GM12891 (cell line): ENCODE results near the gene COL12A1.

ENCODE experiments used
- DNase-seq: peaks from one replicate; pipeline ENCODE4 v3.0.0; 2011; ENCODE audit warnings: low spot score; ENCODE audit not compliant: insufficient read length
- FAIRE-seq: peaks from 2 replicates; lab custom pipeline; 2011; peaks lifted over from hg19 to GRCh38; lab: Jason Lieb, UNC
- PAX5 ChIP-seq: IDR thresholded peaks from 2 replicates; pipeline ENCODE4 v1.6.1; 2011; ENCODE audit warnings: low read length, moderate library complexity, mild to moderate bottlenecking; ENCODE audit not compliant: insufficient read depth, severe bottlenecking
- POLR2A ChIP-seq: IDR thresholded peaks from 2 replicates; pipeline ENCODE4 v1.6.1; 2011; ENCODE audit warnings: low read depth, low read length, control low read depth
- POLR2AphosphoS5 ChIP-seq: IDR thresholded peaks from 2 replicates; pipeline ENCODE4 v1.6.1; 2011; ENCODE audit warnings: low read depth, low read length, control low read depth
- POU2F2 ChIP-seq: IDR thresholded peaks from 2 replicates; pipeline ENCODE4 v1.6.1; 2011; ENCODE audit warnings: low read depth, mild to moderate bottlenecking, control low read depth, low read length, moderate library complexity
- SPI1 ChIP-seq: IDR thresholded peaks from 2 replicates; pipeline ENCODE4 v1.6.1; 2011; ENCODE audit warnings: low read depth, low read length, control low read depth
- TAF1 ChIP-seq: IDR thresholded peaks from 2 replicates; pipeline ENCODE4 v1.6.1; 2011; ENCODE audit warnings: low read depth, low read length, control low read depth

COL12A1 gene

GRCh38 chr6:75084872-75085381, 120.9 kb downstream of the COL12A1 start:
- DNase-seq (no peak), FAIRE-seq (no peak)
- TF ChIP-seq POLR2AphosphoS5 (no peak), SPI1 (no peak), POLR2A (no peak), PAX5 (no peak), TAF1 (no peak), POU2F2 (no peak)

GRCh38 chr6:75084018-75084417, 121.8 kb downstream of the COL12A1 start:
- FAIRE-seq: no peak
- TF ChIP-seq TAF1 (no peak), SPI1 (no peak), PAX5 (no peak), POLR2AphosphoS5 (no peak), POLR2A (no peak), POU2F2 (no peak)
- no peak for DNase-seq

GRCh38 chr6:75081921-75082320, 123.9 kb downstream of the COL12A1 start:
- no peak for TF ChIP-seq POLR2A
- TF ChIP-seq POU2F2: no peak
- no peak for TF ChIP-seq SPI1
- TF ChIP-seq POLR2AphosphoS5: no peak
- FAIRE-seq: no peak
- no peak for DNase-seq

- no peak for FAIRE-seq
- no peak for TF ChIP-seq POU2F2
- no peak for TF ChIP-seq SPI1
- no peak for TF ChIP-seq POLR2AphosphoS5
- no peak for TF ChIP-seq PAX5
- TF ChIP-seq POLR2A: no peak
- TF ChIP-seq TAF1: no peak
- DNase-seq: no peak
These were observed 124.8 kb downstream of the COL12A1 start for GRCh38 chr6:75081047-75081446.

GRCh38 chr6:75079589-75079988, 126.3 kb downstream of the COL12A1 start:
- DNase-seq (no peak), FAIRE-seq (no peak)
- TF ChIP-seq SPI1: no peak

GRCh38 chr6:75077701-75078100, 128.2 kb downstream of the COL12A1 start:
- TF ChIP-seq TAF1: no peak
- no peak for TF ChIP-seq SPI1
- TF ChIP-seq POU2F2: no peak
- TF ChIP-seq PAX5: no peak
- TF ChIP-seq POLR2A: no peak
- no peak for TF ChIP-seq POLR2AphosphoS5
- FAIRE-seq (no peak), DNase-seq (no peak)

GRCh38 chr6:75076009-75076408, 129.8 kb downstream of the COL12A1 start:
- DNase-seq (no peak), FAIRE-seq (no peak)
- no peak for TF ChIP-seq POLR2A
- no peak for TF ChIP-seq TAF1
- no peak for TF ChIP-seq SPI1
- no peak for TF ChIP-seq POU2F2
- no peak for TF ChIP-seq PAX5
- TF ChIP-seq POLR2AphosphoS5: no peak

- TF ChIP-seq PAX5 (no peak), TAF1 (no peak), SPI1 (no peak), POLR2A (no peak), POLR2AphosphoS5 (no peak), POU2F2 (no peak)
- DNase-seq: no peak
- no peak for FAIRE-seq
These were observed 135.6 kb downstream of the COL12A1 start for GRCh38 chr6:75070244-75070643.

GRCh38 chr6:75065523-75065922, 140.3 kb downstream of the COL12A1 start:
- DNase-seq: no peak
- TF ChIP-seq POLR2A: no peak
- FAIRE-seq: no peak

GRCh38 chr6:75052491-75052890, 153.4 kb downstream of the COL12A1 start:
- FAIRE-seq: no peak
- TF ChIP-seq POU2F2: no peak
- no peak for TF ChIP-seq PAX5
- no peak for TF ChIP-seq POLR2A
- TF ChIP-seq TAF1: no peak
- no peak for TF ChIP-seq SPI1
- no peak for TF ChIP-seq POLR2AphosphoS5
- no peak for DNase-seq

GRCh38 chr6:75049308-75049707, 156.5 kb downstream of the COL12A1 start:
- FAIRE-seq: no peak
- no peak for DNase-seq
- TF ChIP-seq PAX5 (no peak), POLR2AphosphoS5 (no peak), SPI1 (no peak), POLR2A (no peak), TAF1 (no peak), POU2F2 (no peak)
